HK-2 (cell line): ENCODE measurements around the gene CAPZB.

Experiments used
- DNase-seq: peaks from one replicate; pipeline ENCODE4 v3.0.0-alpha.2; 2018; ENCODE audit not compliant: unreplicated experiment

The CAPZB gene

GRCh38 chr1:19448491-19449439 lies 36.6 kb downstream of the CAPZB start:
- DNase-seq, result peak; percentile 63

DNA sequence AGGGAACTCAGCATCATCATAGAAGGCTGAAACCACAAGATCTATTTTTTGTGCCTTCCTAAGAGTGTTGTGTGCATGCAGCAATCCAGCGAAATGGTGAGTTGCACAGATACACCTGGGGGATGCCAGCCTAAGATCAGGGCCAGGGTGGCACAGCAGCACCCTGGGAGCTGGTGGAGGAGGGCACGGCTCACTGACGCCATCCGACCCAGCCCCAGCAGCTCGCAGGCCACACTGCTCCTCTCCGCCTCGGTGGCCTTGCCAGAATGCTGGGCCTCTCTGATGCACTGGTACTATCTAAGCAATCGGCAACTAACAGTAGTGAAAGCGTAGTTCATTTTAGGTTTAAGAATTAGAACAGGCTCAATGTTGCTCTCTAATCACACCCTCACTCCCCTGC lies 37.8 kb downstream of the CAPZB start:
- DNase-seq, result no peak

DNA sequence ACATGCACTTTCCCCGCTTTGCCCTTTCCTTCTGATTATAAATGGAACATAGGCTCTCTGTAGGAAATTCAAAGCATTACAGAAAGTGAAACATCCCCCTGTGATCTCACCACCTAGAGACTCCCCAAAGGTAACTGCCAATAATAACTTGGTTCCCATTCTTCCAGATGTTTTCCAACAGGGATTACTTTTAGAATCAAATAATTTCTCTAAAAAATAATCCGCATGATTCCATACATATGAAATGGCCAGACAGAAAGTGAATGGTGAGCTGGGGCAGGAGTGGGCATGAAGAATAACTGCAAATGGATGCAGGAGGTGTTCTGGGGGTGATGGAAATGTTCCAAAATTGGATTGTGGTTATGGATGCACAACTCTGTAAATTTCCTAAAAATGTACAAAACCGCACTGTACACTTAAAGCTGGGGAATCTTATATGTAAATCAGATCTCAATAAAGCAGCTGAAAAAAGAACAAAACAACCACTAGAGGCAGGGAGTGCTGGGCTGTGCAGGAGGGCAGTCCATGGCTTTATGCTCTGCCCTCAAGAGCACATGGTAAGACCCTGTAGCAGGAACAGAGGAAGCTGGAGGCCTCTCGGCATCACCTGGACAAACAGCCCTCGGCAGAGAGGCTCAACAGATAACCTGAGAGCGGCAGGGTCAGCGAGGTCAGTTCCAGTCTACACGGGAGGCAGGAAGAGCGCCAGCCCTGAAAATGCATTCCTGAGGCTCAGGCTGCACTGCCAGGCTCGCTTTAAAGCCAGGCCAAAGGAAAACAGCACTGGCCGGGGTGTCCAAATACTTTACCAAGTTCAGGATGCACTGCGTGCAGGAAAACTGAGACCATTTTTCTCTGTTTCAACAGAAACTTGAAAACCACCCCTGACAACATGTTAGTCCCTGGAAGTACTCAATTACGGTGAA lies 39.7 kb downstream of the CAPZB start:
- DNase-seq, result peak; percentile 43

GRCh38 chr1:19444296-19445021 lies 40.9 kb downstream of the CAPZB start:
- no peak for DNase-seq

DNA sequence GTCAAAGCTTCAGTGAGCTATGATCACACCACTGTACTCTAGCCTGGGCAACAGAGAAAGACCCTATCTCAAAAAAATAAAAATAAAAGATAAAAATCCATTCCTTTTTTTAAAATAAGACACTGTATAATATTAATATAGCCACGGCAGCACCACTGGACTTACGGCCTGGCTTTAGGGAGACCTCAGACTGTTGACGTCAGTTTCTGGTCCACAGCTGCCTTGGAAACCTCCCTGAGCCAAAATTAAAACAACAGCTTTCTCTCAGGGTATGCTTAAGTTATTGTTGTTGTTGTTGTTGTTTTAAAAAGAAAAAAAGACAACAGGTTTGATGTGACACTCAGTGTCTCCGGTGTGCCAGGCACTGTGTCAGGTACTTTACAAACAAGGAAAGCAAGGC lies 42.0 kb downstream of the CAPZB start:
- no peak for DNase-seq

GRCh38 chr1:19442154-19443096 lies 42.9 kb downstream of the CAPZB start:
- DNase-seq, result no peak

- no peak for DNase-seq
These were observed 44.1 kb downstream of the CAPZB start for GRCh38 chr1:19441048-19441780.

- DNase-seq, result no peak
These were observed 45.7 kb downstream of the CAPZB start for GRCh38 chr1:19439464-19440171.

DNA sequence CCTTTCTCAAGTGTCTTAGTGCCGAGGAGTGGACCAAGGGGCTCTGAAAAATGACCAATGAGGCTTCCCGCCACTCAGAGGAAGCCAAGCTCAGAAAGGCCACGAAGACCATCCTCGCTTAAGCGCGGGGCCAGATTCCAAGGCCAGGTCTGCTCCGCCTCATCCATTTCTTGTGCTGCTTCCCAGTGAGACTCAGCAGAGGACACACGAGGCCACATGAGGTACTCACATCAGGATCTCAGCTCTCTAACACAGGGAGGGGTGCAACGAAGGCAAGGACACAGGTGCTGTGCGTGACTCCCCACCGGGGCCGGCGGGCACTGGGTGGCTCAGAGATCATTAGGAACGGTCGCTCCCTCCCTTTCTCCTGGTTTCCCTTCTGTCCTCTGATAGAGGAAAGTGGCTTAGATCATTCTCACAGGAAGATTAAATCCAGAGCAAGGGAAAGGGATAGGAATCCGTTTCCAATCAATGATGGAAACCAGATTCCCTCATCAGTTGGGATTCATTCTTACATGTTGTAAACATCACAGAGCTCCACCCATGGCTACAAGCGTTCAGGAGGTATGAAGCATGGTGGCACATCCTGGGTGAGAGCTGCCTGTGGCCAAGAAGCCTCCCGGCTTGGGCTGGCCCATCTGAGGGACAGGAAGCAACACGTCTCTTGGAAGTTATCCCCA lies 46.7 kb downstream of the CAPZB start:
- no peak for DNase-seq

DNA sequence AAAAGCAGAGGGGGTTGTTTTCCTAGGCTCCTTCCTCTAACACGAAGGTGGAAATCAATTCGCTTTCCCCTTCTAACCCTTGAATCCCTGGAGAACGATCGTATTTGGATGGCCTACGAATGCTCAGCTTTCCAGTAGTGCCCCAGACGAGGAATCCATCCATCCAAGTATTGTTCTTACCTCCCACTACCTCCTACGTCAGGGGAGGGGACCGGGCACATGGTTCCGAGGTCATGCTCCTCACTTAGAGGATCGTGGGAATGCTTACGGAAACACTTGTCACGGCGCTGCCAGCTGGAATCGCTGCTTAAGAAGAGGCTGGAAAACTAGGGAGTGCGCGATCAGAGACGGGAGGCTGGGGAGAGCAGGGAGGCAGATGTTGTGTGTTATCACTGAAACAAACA lies 47.4 kb downstream of the CAPZB start:
- no peak for DNase-seq

DNA sequence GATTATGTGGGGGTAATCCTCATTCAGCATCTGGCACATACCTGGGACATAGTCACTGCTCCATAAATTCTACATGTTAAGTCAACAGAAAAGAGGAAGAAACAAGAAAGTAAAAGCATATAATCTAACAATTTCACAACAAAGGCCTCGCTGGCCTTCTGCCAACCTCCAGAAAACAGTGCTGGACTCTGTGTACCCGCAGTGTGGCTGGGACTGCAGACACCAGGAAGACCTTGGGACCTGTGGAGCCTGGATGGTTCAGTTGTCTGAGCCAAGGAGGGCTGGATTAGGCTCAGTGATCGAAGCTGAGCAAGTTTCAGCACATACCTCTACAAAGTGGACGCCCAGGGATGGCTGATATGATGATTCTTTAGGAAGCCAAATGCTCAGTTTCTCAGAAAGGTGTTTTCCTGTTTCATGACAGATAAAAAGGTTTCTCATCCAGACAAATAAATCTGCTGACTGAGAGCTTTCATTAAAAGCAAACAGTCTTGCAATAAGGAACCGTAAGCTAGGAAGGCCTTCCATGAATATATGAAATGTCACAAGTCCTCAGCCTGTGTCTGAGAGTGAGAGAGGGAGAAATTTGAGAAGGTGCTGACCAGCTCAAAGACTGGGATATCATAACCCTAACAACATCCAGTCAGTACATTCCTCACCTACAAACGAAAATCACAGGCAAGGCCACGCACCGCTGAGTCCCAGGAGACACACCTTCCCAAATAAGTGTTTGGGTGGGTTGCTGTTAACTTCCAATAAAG lies 48.4 kb downstream of the CAPZB start:
- no peak for DNase-seq

- no peak for DNase-seq
These were observed 49.4 kb downstream of the CAPZB start for GRCh38 chr1:19435851-19436455.

DNA sequence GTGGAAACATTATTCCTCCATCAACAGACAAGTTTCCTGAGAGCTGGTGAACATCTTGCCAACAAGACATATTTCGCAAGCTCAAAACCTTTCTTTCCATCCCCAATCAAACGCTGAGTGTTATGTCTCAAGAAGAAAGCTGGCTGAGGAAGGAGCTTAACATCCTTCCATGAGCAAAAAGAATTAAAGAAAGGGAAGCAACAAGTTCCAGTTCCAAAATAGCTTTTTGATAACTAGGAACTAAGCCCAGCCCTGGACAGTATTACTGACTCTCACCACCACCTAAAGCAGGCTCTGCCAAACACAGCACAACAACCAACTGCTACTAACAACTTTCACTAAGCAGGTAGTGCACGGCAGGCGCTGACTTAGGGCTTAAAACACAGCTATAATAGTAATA lies 50.2 kb downstream of the CAPZB start:
- DNase-seq, result no peak

DNA sequence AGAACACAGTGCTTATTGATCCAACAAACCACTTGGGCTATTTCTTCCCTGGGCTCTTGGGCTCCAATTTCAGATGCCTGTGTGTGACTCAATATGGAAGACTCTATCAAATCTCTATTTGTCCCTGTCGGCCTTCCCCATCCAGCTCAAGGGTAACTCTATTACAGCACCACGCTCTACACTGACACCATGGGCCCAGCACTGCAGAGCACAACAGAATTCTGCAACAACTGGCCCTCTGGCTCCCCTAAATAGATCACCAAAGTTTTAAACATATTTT lies 51.7 kb downstream of the CAPZB start:
- no peak for DNase-seq

- no peak for DNase-seq
These were observed 52.2 kb downstream of the CAPZB start for GRCh38 chr1:19432943-19433718.

DNA sequence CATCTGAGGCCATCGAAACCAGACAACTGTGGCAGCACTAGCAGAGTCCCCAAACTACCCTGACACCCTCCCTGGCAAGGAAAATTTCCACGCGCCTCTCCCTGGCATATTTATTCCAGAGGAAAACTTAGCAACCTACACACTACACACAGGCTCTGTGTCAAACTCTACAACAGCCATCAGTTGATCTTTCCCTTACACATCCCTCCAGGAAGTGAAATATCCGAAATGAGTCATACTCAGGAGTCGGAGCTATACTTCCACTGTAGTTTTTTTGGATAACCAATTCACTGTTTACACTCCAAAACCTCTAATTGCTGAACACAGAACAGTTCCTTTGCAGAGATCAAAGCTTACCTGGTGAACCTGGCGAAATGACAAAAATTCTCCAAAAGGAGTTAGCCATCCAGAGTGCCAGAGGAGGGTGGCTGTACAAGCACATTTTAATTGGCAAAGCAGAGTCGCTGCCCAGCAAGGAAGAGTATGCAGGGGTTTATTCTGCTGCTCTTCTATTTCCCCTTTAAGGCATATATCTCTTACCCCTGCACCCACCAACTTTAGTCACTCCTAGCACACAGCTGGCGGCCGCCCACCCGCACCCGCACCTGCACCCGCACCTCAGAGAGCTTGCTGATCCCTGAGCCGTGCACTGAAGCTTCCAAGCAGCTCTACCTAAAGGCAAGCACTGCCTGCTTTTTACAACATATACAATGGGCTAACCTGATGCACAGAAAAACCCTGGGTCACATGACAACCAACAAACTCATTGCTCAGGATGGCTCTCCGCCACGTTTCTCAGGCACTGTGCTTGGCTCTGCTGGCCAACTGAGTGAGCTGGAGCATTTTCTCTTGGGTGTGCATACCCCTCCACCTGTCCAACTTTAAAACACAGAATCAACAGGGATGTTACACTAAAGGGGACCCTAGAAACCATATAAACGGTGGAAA lies 54.9 kb downstream of the CAPZB start:
- no peak for DNase-seq
